Fibroblast of villous mesenchyme (primary cell): ENCODE results near the gene USF3. TPM values are rescaled to one million over a fixed set of nuclear protein-coding genes. Genes with fewer than 3 reads are reported as not detected.

ENCODE experiments used
- DNase-seq: peaks from one replicate; pipeline ENCODE4 v3.0.0-alpha.2; 2010; ENCODE audit warnings: low read depth
- H3K4me3 ChIP-seq: 2 replicates; pipeline ENCODE4 v1.5.1; 2011; ENCODE audit warnings: low read depth, mild to moderate bottlenecking, low read length
- total RNA-seq: library from RNA; depleted of rRNA; stranded (reverse); fragments of >200 nt; gene quantifications from 2 replicates; pipeline ENCODE4 v1.2.3, GENCODE V29; 2012
- TF ChIP-seq, protein P1 (sequence below): IDR thresholded peaks from 2 replicates; pipeline ENCODE4 v1.5.1; 2012; ENCODE audit warnings: low read depth, mild to moderate bottlenecking, low read length; ENCODE audit not compliant: insufficient read depth

The USF3 gene
- total RNA-seq, 1 donor = 12.5 TPM

DNA sequence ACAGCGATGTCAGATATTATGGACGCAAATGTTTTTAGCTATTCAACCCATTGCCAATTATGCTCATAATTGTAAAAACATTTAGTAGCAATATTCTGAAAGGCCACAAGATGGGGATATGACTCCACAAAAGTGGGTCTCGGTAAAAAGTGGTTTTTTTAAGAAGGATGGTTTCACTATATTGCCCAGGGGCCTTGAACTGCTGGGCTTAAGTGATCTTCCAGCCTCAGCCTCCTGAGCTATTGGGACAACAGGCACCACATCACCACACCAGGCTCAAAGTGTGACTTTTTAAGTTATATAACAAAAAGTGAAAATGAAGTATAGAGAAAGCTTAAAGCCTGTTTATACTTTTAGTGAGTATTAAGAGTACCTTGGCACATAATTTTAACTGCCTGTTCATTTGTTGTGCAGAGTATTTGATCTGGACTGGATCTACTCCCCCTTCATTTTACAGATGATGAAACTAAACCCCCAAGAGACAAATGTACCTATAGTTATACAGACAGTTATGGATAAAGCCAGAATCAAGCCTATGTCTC is 40.2 kb upstream of the USF3 start:
- DNase-seq = peak; percentile 83
- TF ChIP-seq, protein P1, sequence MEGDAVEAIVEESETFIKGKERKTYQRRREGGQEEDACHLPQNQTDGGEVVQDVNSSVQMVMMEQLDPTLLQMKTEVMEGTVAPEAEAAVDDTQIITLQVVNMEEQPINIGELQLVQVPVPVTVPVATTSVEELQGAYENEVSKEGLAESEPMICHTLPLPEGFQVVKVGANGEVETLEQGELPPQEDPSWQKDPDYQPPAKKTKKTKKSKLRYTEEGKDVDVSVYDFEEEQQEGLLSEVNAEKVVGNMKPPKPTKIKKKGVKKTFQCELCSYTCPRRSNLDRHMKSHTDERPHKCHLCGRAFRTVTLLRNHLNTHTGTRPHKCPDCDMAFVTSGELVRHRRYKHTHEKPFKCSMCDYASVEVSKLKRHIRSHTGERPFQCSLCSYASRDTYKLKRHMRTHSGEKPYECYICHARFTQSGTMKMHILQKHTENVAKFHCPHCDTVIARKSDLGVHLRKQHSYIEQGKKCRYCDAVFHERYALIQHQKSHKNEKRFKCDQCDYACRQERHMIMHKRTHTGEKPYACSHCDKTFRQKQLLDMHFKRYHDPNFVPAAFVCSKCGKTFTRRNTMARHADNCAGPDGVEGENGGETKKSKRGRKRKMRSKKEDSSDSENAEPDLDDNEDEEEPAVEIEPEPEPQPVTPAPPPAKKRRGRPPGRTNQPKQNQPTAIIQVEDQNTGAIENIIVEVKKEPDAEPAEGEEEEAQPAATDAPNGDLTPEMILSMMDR = peak; percentile 59
- no peak overlapping the region for H3K4me3 ChIP-seq

DNA sequence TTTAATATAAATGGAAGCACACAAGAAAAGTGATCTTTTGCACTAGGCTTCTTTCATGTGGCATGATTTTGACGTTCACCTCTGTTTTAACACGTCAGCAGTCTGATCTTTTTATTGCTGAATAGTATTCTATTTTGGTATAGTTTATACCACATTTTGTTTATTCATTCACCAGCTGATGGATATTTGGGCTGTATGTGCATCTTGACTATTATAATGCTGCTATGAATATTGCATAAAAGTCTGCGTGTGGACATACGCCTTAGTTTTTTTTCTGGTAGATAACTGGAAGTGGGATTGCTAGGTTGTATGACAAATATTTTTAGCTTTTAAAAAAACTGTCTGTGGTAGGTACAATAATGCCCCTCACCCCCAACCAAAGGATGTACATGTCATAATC is 35.3 kb upstream of the USF3 start:
- TF ChIP-seq, protein P1 = no peak
- H3K4me3 ChIP-seq = no peak overlapping the region
- no peak for DNase-seq

DNA sequence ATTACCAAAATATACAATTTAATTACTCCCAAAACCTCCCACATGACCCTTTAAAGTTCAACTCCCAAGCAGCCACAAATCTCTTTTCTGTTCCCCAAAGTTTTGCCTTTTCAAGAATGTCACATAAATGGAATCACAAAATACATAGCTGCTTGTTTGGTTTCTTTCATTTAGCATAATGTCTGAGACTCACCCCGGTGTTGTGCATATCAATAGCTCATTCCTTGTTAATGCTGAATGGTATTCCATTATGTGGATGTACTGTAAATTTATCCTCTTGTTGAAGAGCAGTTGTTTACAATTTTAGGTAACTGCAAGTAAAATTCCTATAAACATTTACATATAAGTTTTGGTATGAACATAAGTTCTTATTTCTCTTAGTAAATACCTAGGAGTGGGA is 34.1 kb upstream of the USF3 start:
- TF ChIP-seq, protein P1 = no peak
- no peak for DNase-seq
- no peak overlapping the region for H3K4me3 ChIP-seq

DNA sequence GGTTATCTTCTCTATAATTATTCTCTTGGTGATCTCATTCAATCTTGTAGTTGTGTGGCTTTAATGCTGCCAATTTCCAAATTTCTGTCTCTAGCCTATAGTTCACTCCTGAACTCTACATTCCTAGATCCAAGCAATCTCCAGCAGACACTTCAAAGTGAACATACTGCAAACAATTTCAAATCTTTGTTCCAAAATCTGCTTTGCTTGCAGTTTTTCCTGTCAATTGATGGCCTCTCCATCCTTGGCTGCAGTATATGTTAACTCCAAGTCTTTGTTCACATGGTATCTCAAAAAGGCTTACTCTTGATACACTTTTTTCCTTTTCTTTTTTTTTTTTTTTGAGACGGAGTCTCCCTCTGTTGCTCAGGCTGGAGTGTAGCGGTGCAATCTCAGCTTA is 32.2 kb upstream of the USF3 start:
- H3K4me3 ChIP-seq = no peak overlapping the region
- TF ChIP-seq, protein P1 = no peak
- DNase-seq = no peak

DNA sequence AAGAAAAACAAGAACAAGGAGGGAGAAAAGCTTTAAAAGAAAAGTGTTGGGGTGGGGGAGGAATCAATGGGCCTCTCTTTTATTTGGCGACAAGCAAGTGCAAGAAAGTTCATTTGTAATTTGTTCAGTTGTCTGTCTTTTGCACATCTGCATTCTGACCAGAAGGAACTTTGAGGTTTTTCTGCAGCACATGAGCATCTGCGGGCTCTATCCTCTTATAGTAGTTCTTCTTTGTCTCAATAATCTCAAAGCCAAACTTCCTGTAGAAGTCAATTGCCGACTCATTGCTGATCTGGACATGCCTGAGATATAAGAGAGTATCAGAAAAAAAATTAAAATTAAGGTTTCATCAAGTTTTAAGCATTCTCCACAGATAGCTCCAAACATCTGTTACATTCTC is 25.2 kb upstream of the USF3 start:
- TF ChIP-seq, protein P1 = no peak
- no peak overlapping the region for H3K4me3 ChIP-seq
- DNase-seq = no peak

DNA sequence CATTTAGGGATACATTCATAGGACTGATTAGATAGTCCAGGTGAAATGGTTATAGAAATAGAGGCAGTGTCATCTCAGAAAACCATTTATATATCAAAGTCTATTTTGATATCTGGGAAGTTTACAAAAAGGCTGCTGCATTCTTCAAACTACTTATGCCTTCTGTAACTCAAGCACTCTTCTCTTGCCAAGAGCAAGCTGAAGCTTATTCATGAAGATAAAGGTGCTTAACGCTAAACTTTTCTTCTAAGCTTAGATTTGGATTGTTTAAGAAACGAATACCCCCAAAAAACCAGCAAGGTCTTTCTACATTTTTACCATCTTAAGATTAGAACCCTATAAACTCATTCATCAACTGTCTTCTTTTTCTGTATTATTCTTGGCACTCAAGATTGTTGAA is 23.3 kb upstream of the USF3 start:
- TF ChIP-seq, protein P1 = no peak
- DNase-seq = no peak

DNA sequence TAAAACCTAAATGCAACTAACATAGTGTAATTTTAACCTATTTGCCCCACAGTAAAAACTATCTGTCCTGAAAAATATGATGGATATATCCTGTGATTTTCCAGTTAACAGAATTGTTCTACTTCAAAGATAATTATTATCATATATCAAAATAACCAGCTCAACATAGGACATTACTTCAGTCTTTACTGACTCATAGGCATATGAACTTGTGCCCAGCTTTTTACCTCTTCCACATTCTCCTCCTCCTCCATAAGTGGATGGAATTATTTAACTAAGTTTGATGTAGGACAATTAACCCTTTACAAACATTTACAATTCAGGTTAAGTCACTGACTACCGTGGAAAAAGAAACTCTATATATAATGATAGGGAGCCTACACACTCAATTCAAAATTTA is 22.9 kb upstream of the USF3 start:
- H3K4me3 ChIP-seq = no peak overlapping the region
- DNase-seq = no peak
- TF ChIP-seq, protein P1 = no peak

More for the DNA sequence above, 23.3 kb upstream of the USF3 start:
- H3K4me3 ChIP-seq = no peak overlapping the region
